GM19324 (cell line): Measurements from ENCODE around the gene DNAH1.

Experiments
- ATAC-seq: cut with Tn5 transposase; IDR thresholded peaks from one replicate; pipeline ENCODE4 v1.9.1; 2021; ENCODE audit warnings: mild to moderate bottlenecking, moderate library complexity; ENCODE audit not compliant: unreplicated experiment, low FRiP score

DNAH1 gene

GRCh38 chr3:52290596-52291507 is 25.3 kb upstream of the DNAH1 start:
- ATAC-seq = no peak

- ATAC-seq = no peak
Observed at GRCh38 chr3:52291508-52292181, 24.5 kb upstream of the DNAH1 start.

- ATAC-seq = no peak
Observed at GRCh38 chr3:52292247-52293065, 23.7 kb upstream of the DNAH1 start.

GRCh38 chr3:52293491-52294319 is 22.4 kb upstream of the DNAH1 start:
- no peak for ATAC-seq

- ATAC-seq = no peak
Observed at GRCh38 chr3:52294320-52295150, 21.6 kb upstream of the DNAH1 start.

- ATAC-seq = no peak
Observed at GRCh38 chr3:52295671-52296208, 20.4 kb upstream of the DNAH1 start.

- no peak for ATAC-seq
Observed at GRCh38 chr3:52297242-52298148, 18.6 kb upstream of the DNAH1 start.

GRCh38 chr3:52298149-52299098 is 17.7 kb upstream of the DNAH1 start:
- ATAC-seq = no peak

- no peak for ATAC-seq
Observed at GRCh38 chr3:52299247-52299878, 16.8 kb upstream of the DNAH1 start.

GRCh38 chr3:52299879-52300611 is 16.1 kb upstream of the DNAH1 start:
- no peak for ATAC-seq

- ATAC-seq = no peak
Observed at GRCh38 chr3:52302426-52303145, 13.5 kb upstream of the DNAH1 start.

- ATAC-seq = no peak
Observed at GRCh38 chr3:52303811-52304210, 12.3 kb upstream of the DNAH1 start.

- ATAC-seq = no peak
Observed at GRCh38 chr3:52305926-52306325, 10.2 kb upstream of the DNAH1 start.

GRCh38 chr3:52306978-52307377 is 9.1 kb upstream of the DNAH1 start:
- no peak for ATAC-seq

- ATAC-seq = no peak
Observed at GRCh38 chr3:52308308-52308707, 7.8 kb upstream of the DNAH1 start.
